Stomach (tissue), 4 donors: Measurements from ENCODE around the gene COL23A1.

Experiments used
- CTCF ChIP-seq, 7 experiments: fragments of 450-650 bp in 4 of 7; fragments of 200-600 bp in 3 of 7; sonication (generic) in 3 of 7; IDR thresholded peaks; one replicate each; pipeline ENCODE4 v1.5.1; 2016 to 2019; ENCODE audit warnings: antibody characterized with exemption in 7 of 7, control low read depth in 2 of 7, mild to moderate bottlenecking in 1 of 7
- EP300 ChIP-seq: sonication (generic); formaldehyde crosslinking; IDR thresholded peaks from one replicate; pipeline ENCODE4 v1.6.1; 2017; ENCODE audit warnings: antibody characterized with exemption

DNA sequence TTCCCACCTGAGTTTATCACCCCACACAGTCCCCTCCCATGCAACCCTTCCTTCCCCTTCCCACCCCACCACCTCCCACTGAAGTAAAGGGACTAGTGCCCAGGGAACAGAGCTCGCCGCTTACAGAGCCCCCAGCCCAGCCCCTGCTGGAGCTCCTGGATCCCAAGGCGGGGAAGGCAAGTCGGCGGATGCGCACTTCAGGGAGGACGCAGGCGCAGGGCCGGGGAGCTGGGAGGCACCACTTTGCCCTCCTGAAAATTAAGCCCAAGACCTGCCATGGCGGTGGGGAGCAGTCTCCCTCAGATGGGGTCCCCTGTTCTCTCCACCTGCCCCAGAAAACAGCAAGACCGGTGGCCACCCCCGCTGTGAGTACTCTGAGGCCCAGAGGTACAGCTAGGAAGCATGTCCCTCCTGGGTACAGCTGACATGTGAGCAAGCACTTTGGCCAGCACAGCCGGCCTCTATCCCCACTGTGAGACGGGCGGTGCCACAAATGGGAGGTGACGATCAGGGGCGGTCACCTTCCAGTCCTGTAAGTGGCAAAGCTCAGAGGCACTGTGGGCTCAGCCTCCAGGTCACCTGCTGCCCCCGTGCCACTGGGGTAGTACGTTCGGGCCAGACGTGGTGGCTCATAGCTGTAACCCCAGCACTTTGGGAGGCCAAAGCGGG lies 45.9 kb downstream of the COL23A1 start:
- no peak for TF ChIP-seq EP300
- TF ChIP-seq CTCF (IDR thresholded peaks at IDR 0.05) = no peak
